Left ventricle myocardium superior (tissue), 1 donor: ENCODE results near the gene ZNF787. TPM values are rescaled to one million over a fixed set of nuclear protein-coding genes. Genes with fewer than 3 reads are reported as not detected.

ENCODE experiments used
- ATAC-seq: fragments of 200-7000 bp; cut with Tn5 transposase; one replicate; pipeline ENCODE4 v1.9.1; 2020; ENCODE audit warnings: mild to moderate bottlenecking, moderate library complexity
- DNase-seq: peaks from one replicate; pipeline ENCODE4 v3.0.0-alpha.2; 2020
- intact Hi-C: fragments of 100-400 bp; cut with micrococcal nuclease; formaldehyde crosslinking; loops from one replicate; pipeline ENCODE4 v1.11.0; 2022
- total RNA-seq: library from RNA; stranded (reverse); fragmentation: NEBNext Ultra II Directional; extraction: Animal tissue kit (Norgen Biotek cat#: 25700); gene quantifications from one replicate; pipeline ENCODE4 v1.2.1, GENCODE V29; 2021
- donor health status: DM: no; HTN: yes; CAD: no; lungs with severe emphysema.

The ZNF787 gene
- total RNA-seq, 1 donor from 2014 or later: 33.8 TPM

DNA sequence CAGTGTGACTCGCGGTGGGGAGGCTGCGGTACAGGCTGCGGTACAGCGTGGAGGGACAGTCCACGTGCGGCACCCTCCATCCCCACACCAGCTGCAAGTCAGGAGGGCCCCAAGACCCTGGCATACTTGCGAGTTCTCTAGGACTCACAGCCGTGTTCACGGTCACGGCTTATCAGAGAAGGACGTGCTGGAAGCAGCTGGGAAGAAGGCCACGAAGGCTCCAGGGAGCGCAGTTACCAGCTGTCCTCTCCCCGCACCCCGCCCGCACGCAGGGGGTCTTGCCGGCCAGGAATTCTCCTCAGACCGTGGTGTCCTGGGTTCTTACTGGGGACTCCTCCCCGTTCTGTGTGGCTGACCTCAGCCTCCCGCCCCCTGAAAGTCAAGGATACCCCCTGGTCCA lies 26.2 kb upstream of the ZNF787 start:
- ATAC-seq (no peak), DNase-seq (no peak)
- intact Hi-C loops: no loop called here

GRCh38 chr19:56146904-56147303 lies 25.8 kb upstream of the ZNF787 start:
- DNase-seq: no peak
- ATAC-seq: no peak
- intact Hi-C loops: no loop called here

DNA sequence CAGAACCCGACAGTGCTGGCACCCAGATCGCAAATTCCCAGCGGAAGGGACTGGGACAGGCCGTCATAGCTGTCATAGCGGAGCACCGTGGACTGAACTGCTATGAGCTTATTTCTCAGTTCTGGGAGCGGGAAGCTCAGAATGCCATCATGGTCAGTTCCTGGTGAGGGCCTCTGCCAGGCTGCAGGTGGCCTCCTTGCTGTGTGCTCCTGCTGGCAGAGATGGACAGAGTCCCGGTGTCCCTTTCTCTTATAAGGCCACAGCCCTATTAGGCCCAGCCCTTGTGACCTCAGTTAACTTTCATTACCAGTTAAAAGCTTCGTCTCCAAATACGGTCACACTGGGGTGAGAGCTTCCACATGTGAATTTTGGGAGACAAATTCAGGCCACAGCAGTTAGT lies 24.6 kb upstream of the ZNF787 start:
- ATAC-seq (no peak), DNase-seq (no peak)
- intact Hi-C loops: no loop called here

DNA sequence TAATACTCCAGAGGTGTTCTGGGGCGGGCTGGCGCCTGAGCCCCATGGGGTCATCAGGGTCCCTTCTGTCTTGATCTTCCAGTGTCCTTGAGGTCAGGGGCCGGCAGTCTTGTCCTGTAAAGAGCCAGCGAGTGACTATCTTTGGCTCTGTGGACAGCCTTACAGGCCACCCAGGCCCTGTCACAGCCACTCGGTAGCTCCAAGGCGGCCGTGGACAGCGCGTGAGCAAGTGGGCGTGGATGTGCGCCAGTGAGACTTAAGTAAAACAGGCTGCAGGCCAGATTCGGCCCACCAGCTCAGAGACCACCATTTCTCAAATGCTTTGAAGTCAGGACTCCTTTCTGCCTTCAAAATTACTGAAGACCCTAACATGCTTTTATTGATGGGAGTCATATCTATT lies 23.7 kb upstream of the ZNF787 start:
- no peak for ATAC-seq
- no peak for DNase-seq
- intact Hi-C loops: no loop called here

DNA sequence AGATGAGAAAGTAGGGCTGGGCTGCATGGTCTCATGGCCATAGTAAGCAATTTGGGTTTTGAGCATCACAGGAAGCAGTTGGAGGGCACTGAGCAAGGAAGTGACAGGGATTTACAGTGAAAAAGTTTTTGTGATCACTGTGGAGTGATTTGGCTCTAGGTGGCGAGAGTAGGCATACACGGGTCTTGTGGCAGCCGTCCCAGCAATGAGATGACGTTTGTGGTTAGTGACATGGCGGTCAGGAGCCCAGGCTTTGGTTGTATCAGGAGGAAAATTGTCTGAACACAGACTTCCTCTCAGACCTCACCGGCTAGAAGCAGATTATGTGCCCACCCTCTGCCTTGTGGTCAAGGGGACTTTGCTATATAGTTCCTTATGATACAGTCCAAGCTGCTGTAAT lies 23.3 kb upstream of the ZNF787 start:
- ATAC-seq (no peak), DNase-seq (no peak)
- intact Hi-C loops: no loop called here

- intact Hi-C loops: no loop called here
- DNase-seq: no peak
- ATAC-seq: no peak
These were observed 21.9 kb upstream of the ZNF787 start for GRCh38 chr19:56142897-56143434.

- DNase-seq (no peak), ATAC-seq (no peak)
- intact Hi-C loops: no loop called here
These were observed 21.1 kb upstream of the ZNF787 start for GRCh38 chr19:56142087-56142787.

- intact Hi-C loops: no loop called here
- ATAC-seq: no peak
- DNase-seq: no peak
These were observed 20.4 kb upstream of the ZNF787 start for GRCh38 chr19:56141417-56141993.

GRCh38 chr19:56140583-56141416 lies 19.7 kb upstream of the ZNF787 start, which contains the start of gene ZNF444:
TSS of gene ZNF444 (plus strand) at chr19:56141287. CDS start at chr19:56146912, 5,625 bp downstream.
- intact Hi-C loops: no loop called here
- DNase-seq: peak; percentile 97
- peak; percentile 95 for ATAC-seq

DNA sequence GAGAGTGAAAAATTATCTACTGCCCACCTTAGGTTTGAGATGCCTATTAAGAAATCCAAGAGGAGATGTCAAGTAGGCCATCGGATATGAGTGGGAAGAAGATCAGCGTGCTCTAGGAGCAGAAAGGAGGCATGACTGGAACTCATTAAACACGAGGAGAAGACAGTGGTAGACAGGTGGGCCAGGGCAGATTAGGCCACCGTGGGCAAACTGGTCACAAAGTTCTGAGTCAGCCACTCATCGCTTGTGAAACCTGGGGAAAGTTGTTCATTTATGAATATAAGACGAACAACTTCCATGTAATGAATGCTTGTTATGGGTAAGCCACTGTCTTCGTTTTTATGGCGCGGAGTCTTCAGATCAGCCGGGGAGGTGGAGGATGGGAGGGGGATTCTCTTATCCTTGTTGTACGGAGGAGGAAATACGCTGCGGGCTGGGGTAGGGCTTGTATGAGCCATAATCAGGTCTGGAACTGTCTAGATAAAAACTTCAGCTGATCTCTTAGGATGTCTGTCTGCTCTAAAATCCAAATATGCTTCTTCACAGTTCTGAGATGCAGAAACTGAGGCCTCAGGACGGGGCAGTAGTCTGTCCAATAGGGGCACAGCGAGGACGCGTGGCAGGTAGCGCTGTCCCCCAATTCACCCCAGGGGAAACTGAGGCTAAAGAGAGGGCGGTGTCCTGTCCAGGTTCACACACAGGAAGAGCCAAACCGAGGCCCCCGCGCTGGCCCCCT lies 18.9 kb upstream of the ZNF787 start:
- ATAC-seq: no peak
- no peak for DNase-seq
- intact Hi-C loops: no loop called here

DNA sequence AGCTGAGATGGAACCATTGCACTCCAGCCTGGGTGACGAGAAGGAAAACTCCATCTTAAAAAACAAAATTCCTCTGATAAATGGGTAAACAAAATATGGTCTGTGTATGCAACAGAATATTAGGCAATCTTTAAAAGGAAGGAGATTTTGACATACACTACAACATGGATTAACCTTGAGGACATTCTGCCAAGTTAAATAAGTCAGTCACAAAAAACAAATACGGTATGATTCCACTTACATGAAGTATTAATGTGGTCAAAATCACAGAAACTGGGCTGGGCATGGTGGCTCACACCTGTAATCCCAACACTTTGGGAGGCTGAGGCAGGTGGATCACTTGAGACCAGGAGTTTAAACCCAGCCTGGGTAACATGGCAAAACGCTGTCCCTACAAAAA lies 17.0 kb upstream of the ZNF787 start:
- intact Hi-C loops: no loop called here
- no peak for DNase-seq
- ATAC-seq: no peak

- DNase-seq (no peak), ATAC-seq (no peak)
- intact Hi-C loops: no loop called here
These were observed 16.3 kb upstream of the ZNF787 start for GRCh38 chr19:56137405-56137804.

GRCh38 chr19:56136362-56136761 lies 15.3 kb upstream of the ZNF787 start:
- intact Hi-C loops: no loop called here
- no peak for ATAC-seq
- no peak for DNase-seq

DNA sequence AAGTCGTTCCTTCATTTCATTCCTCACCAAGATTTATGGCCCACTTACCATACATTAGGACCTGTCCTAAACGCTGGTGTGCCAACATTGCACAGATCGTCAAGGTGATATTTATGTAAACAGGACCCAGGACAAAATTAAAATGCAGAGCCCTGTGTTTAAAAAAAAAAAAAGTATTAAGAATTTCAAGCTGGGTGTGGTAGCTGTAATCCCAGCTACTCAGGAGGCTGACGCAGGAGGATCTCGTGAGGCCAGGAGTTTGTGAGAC lies 13.5 kb upstream of the ZNF787 start:
- ATAC-seq: no peak
- DNase-seq: no peak
- intact Hi-C loops: no loop called here

GRCh38 chr19:56133858-56134653 lies 13.0 kb upstream of the ZNF787 start:
- intact Hi-C loops: no loop called here
- DNase-seq (no peak), ATAC-seq (no peak)

- intact Hi-C loops: no loop called here
- peak; percentile 86 for ATAC-seq
- no peak for DNase-seq
These were observed 11.3 kb upstream of the ZNF787 start for GRCh38 chr19:56132316-56132822.

DNA sequence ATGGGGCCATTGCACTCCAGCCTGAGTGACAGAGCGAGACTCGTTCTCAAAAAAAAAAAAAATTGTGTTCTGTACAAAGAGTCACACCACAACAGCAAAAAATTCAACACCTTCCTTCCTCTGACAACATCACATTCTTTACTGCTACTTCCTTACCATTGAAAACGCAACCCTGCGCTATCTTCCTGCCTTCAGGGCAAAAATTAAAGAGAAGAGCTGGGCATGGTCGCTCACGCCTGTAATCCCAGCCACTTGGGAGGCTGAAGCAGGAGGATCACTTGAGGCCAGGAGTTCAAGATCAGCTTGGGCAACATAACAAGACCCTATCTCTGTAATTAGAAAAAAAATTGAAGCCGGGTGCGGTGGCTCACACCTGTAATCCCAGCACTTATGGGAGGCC lies 10.6 kb upstream of the ZNF787 start:
- intact Hi-C loops: no loop called here
- no peak for ATAC-seq
- no peak for DNase-seq

DNA sequence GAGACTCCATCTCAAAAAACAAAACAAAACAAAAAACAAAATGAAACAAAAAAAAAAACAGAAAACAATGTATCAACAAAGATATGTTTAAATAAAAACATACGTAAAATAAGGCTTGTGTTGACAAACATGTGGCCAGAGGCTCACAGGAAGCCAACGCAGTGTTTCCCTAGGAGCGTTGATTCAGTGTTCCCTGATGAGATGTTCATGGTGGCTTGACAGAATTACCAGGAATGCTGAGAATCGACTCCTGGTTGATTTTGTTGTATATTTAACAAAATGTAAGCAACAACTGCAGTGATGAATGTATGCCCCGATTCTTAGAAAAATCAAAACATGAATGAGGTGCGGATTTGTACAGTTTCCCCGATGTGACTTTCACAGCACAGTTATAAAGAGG lies 8.9 kb upstream of the ZNF787 start:
- ATAC-seq (no peak), DNase-seq (no peak)
- intact Hi-C loops: no loop called here
